ENCODE results near the gene UTP18.
"Not testable (repeated sequence)": the region's sequence is repeated elsewhere in the genome, so short reads cannot be mapped to it uniquely, and the experiment has no call there.

Gene UTP18

DNA sequence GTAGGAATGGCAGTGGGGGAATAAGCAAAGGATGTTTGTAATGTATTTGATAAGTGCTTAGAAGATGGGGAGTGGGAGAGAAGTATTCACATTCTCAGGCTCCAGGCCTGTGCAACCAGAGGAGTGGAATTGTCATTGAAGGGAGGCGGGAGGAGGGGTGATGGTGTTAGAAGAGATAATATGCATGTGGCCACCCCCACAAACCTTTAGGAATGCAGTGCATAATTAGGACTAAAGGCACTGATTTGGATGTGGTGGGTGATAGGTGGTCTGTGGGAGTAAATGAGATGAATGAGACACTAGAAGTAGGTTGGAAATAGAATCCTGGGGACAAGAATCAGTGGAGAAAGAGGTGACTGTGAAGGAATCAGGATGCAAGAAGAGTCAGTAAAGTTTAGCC lies 27.1 kb downstream of the UTP18 start:
- no peak overlapping the region for H3K4me3 ChIP-seq (ENCODE audit: low read depth, low read length)
- DNase-seq (ENCODE audit: low read depth, low spot score): no peak
- TF ChIP-seq CTCF (IDR thresholded peaks at IDR 0.05; ENCODE audit: insufficient read depth, low read length, missing control alignments): no peak
- ChIA-PET CTCF (interaction anchor here (1.2 to 2.2 kb wide), 2 partner anchors 9 to 15 kb away, joined by 4 to 7 read pairs; no protein-coding TSS in a partner anchor), POLR2A (no interaction called here)

GRCh38 chr17:51289696-51290111 lies 29.4 kb downstream of the UTP18 start:
- no peak overlapping the region for H3K4me3 ChIP-seq (ENCODE audit: low read depth, low read length)
- ChIA-PET CTCF (interaction anchor here (1.2 to 1.5 kb wide), 2 partner anchors 8 to 10 kb away, joined by 4 to 9 read pairs; no protein-coding TSS in a partner anchor), POLR2A (no interaction called here)
- no peak for TF ChIP-seq CTCF (IDR thresholded peaks at IDR 0.05; ENCODE audit: insufficient read depth, low read length, missing control alignments)
- DNase-seq (ENCODE audit: low read depth, low spot score): no peak

GRCh38 chr17:51294338-51294737 lies 34.0 kb downstream of the UTP18 start:
- DNase-seq (ENCODE audit: low read depth, low spot score); POLR2A ChIA-PET; H3K4me3 ChIP-seq (ENCODE audit: low read depth, low read length); CTCF ChIA-PET: not testable (repeated sequence)

- ChIA-PET CTCF (interaction anchor here (0.8 to 3.4 kb wide), 15 partner anchors 9 to 808 kb away, joined by 3 to 10 read pairs (median 3); no protein-coding TSS in a partner anchor), POLR2A (no interaction called here)
- H3K4me3 ChIP-seq (ENCODE audit: low read depth, low read length): no peak overlapping the region
- no peak for DNase-seq (ENCODE audit: low read depth, low spot score)
- peak; percentile 68 for TF ChIP-seq CTCF (IDR thresholded peaks at IDR 0.05; ENCODE audit: insufficient read depth, low read length, missing control alignments)
These were observed 38.4 kb downstream of the UTP18 start for GRCh38 chr17:51298508-51299371.

DNA sequence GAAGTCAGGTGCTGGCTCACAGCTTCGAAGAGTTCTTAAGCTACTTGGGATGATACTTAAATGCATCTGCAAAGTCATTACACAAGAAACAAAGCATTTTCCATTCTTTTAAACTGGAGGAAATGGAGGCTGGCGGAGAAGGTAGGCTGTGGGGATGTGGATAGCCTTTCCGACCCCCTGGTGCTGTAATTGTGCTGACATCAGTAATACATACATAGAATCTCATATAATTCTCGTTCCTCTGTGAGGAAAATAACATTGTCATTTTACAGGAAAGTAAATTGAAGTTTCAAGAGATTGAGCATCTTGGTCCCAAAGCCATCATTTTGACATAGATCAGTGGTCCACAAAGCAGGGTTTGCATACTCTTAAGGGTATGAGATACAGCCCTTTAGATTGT lies 39.5 kb downstream of the UTP18 start:
- no peak overlapping the region for H3K4me3 ChIP-seq (ENCODE audit: low read depth, low read length)
- TF ChIP-seq CTCF (IDR thresholded peaks at IDR 0.05; ENCODE audit: insufficient read depth, low read length, missing control alignments): no peak
- CTCF ChIA-PET: interaction anchor here (0.9 to 3.4 kb wide), 7 partner anchors 10 to 806 kb away, joined by 3 to 10 read pairs (median 3); no protein-coding TSS in a partner anchor
- DNase-seq (ENCODE audit: low read depth, low spot score): no peak
- POLR2A ChIA-PET: no interaction called here

DNA sequence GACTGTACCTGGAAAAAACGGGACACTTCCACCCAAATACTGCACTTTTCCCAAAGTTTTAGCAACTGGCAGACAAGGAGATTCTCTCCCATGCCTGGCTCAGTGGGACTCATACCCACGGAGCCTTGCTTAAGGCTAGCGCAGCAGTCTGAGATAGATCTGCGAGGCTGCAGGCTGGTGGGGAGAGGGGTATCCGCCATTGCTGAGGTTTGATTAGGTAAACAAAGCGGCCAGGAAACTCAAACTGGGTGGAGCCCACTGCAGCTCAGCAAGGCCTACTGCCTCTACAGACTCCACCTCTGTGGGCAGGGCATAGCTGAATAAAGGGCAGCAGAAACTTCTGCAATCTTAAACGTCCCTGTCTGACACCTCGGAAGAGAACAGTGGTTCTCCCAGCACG lies 44.8 kb downstream of the UTP18 start:
- no peak for DNase-seq (ENCODE audit: low read depth, low spot score)
- TF ChIP-seq CTCF (IDR thresholded peaks at IDR 0.05; ENCODE audit: insufficient read depth, low read length, missing control alignments): no peak
- ChIA-PET POLR2A (no interaction called here), CTCF (interaction anchor here (0.6 kb wide), 1 partner anchor 156 kb away, joined by 3 read pairs; no protein-coding TSS in a partner anchor)
- H3K4me3 ChIP-seq (ENCODE audit: low read depth, low read length): no peak overlapping the region

DNA sequence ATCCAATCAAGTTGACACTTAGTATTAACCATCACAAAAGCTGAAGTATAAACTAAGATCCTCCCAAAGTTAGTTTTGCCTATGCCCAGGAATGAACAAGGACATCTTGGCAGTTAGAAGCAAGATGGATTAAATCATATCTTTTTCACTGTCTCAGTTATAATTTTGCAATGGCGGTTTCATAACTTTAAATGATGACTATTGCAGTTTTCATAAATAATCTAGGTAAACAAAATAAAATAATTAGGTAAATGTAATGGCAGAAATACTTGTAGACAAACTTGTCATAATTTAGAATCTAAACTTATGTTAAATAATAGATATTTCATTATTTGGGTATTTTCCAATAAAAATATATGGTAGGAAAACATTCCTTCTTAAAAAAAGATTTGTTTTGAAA lies 51.7 kb downstream of the UTP18 start:
- H3K4me3 ChIP-seq (ENCODE audit: low read depth, low read length); CTCF ChIA-PET; POLR2A ChIA-PET; DNase-seq (ENCODE audit: low read depth, low spot score): not testable (repeated sequence)

All from AG04449 (cell line).